Mesenchymal stem cell (in vitro differentiated cells and primary cell): Measurements from ENCODE around the gene HNRNPLL.

ENCODE experiments used
- DNase-seq: peaks from one replicate; pipeline ENCODE4 v3.0.0-alpha.2; 2013
- H2AFZ ChIP-seq: one replicate; pipeline ENCODE4 v1.6.1; 2013; ENCODE audit warnings: low read depth, mild to moderate bottlenecking, control low read depth, inconsistent platforms, low read length, moderate library complexity
- H2AK5ac ChIP-seq: 2 replicates; pipeline ENCODE4 v1.6.1; 2013; ENCODE audit warnings: low read length, moderate library complexity, mild to moderate bottlenecking, inconsistent platforms; ENCODE audit not compliant: severe bottlenecking
- H2BK120ac ChIP-seq: one replicate; pipeline ENCODE4 v1.6.1; 2013; ENCODE audit warnings: low read depth, mild to moderate bottlenecking, inconsistent platforms, low read length, moderate library complexity
- H2BK12ac ChIP-seq, 2 experiments: one replicate each; pipeline ENCODE4 v1.6.1; 2013; ENCODE audit warnings: inconsistent platforms in 2 of 2, low read length in 2 of 2, mild to moderate bottlenecking in 2 of 2, moderate library complexity in 2 of 2, control low read depth in 1 of 2
- H2BK15ac ChIP-seq: one replicate; pipeline ENCODE4 v1.6.1; 2013; ENCODE audit warnings: mild to moderate bottlenecking, low read depth, inconsistent platforms; ENCODE audit not compliant: poor library complexity, severe bottlenecking
- H2BK5ac ChIP-seq: 2 replicates; pipeline ENCODE4 v1.6.1; 2013; ENCODE audit warnings: low read depth, mild to moderate bottlenecking, low read length, control low read depth, inconsistent platforms; ENCODE audit not compliant: poor library complexity, severe bottlenecking
- H3K14ac ChIP-seq, 2 experiments: one replicate each; pipeline ENCODE4 v1.6.1; 2013; ENCODE audit warnings: inconsistent platforms in 2 of 2, low read length in 2 of 2, control low read depth in 1 of 2, mild to moderate bottlenecking in 1 of 2, moderate library complexity in 1 of 2
- H3K18ac ChIP-seq, 2 experiments: one replicate each; pipeline ENCODE4 v1.6.1; 2013; ENCODE audit warnings: inconsistent platforms in 2 of 2, low read length in 2 of 2, control low read depth in 1 of 2, low read depth in 1 of 2, mild to moderate bottlenecking in 1 of 2
- H3K23ac ChIP-seq, 2 experiments: one replicate each; pipeline ENCODE4 v1.6.1; 2013; ENCODE audit warnings: inconsistent platforms in 2 of 2, low read length in 2 of 2, mild to moderate bottlenecking in 2 of 2, moderate library complexity in 2 of 2, control low read depth in 1 of 2
- H3K27ac ChIP-seq: 2 replicates; pipeline ENCODE4 v1.5.1; 2013; ENCODE audit warnings: mild to moderate bottlenecking, moderate library complexity, low read length, control low read depth, inconsistent platforms; ENCODE audit not compliant: poor library complexity, severe bottlenecking
- H3K27me3 ChIP-seq, 2 experiments: 2 replicates each; pipeline versions ENCODE4 v1.6.1 to v1.7.0; 2013; ENCODE audit warnings: low read length in 2 of 2, mild to moderate bottlenecking in 2 of 2, moderate library complexity in 2 of 2, control low read depth in 1 of 2, inconsistent platforms in 1 of 2; ENCODE audit not compliant: control insufficient read depth in 1 of 2, insufficient read depth in 1 of 2
- H3K36me3 ChIP-seq, 2 experiments: 2 replicates each; pipeline versions ENCODE4 v1.6.1 to v1.7.0; 2013; ENCODE audit warnings: low read length in 2 of 2, control low read depth in 1 of 2, inconsistent platforms in 1 of 2, low read depth in 1 of 2, mild to moderate bottlenecking in 1 of 2; ENCODE audit not compliant: insufficient read depth in 2 of 2, control insufficient read depth in 1 of 2
- H3K4ac ChIP-seq, 2 experiments: one replicate each; pipeline ENCODE4 v1.6.1; 2013; ENCODE audit warnings: inconsistent platforms in 2 of 2, low read length in 2 of 2, mild to moderate bottlenecking in 2 of 2, moderate library complexity in 2 of 2, control low read depth in 1 of 2, low read depth in 1 of 2
- H3K4me1 ChIP-seq: 2 replicates; pipeline ENCODE4 v1.6.1; 2013; ENCODE audit warnings: low read depth, low read length, control low read depth; ENCODE audit not compliant: control insufficient read depth, insufficient read depth
- H3K4me2 ChIP-seq: 2 replicates; pipeline ENCODE4 v1.6.1; 2013; ENCODE audit warnings: low read length, mild to moderate bottlenecking, inconsistent platforms; ENCODE audit not compliant: poor library complexity, severe bottlenecking
- H3K4me3 ChIP-seq, 2 experiments: 2 replicates each; pipeline versions ENCODE4 v1.5.1 to v1.7.0; 2013; ENCODE audit warnings: low read length in 2 of 2, mild to moderate bottlenecking in 2 of 2, control low read depth in 1 of 2, low read depth in 1 of 2; ENCODE audit not compliant: insufficient read depth in 1 of 2
- H3K79me1 ChIP-seq: replicated peaks from 2 replicates; pipeline ENCODE4 v1.6.1; 2013; ENCODE audit warnings: mild to moderate bottlenecking, control low read depth, low read length, inconsistent platforms; ENCODE audit not compliant: poor library complexity, severe bottlenecking
- H3K9ac ChIP-seq: 2 replicates; pipeline ENCODE4 v1.7.0; 2013; ENCODE audit warnings: mild to moderate bottlenecking, low read length, moderate library complexity
- H3K9me3 ChIP-seq: 2 replicates; pipeline ENCODE4 v1.7.0; 2013; ENCODE audit warnings: mild to moderate bottlenecking, low read length; ENCODE audit not compliant: control insufficient read depth
- H4K8ac ChIP-seq: one replicate; pipeline ENCODE4 v1.6.1; 2013; ENCODE audit warnings: inconsistent platforms, mild to moderate bottlenecking, low read length, moderate library complexity
- H4K91ac ChIP-seq: one replicate; pipeline ENCODE4 v1.6.1; 2013; ENCODE audit warnings: mild to moderate bottlenecking, low read length, inconsistent platforms
- WGBS: methylation state at CpG from one replicate; pipeline ENCODE4 v1.1.7; 2013; ENCODE audit warnings: mixed read lengths; 5-methylcytosine and 5-hydroxymethylcytosine counted together

The HNRNPLL gene

GRCh38 chr2:38619458-38620164, 16.9 kb upstream of the HNRNPLL start:
- Histone ChIP-seq H4K91ac (no peak overlapping the region), H3K23ac (no peak overlapping the region), H3K4me2 (no peak overlapping the region), H3K14ac (no peak overlapping the region), H2BK12ac (no peak overlapping the region), H4K8ac (no peak overlapping the region), H2AFZ (no peak overlapping the region), H2BK120ac (no peak overlapping the region), H2BK5ac (no peak overlapping the region), H3K4me1 (no peaks in the 10 kb centered on the region), H3K18ac (no peak overlapping the region), H2BK15ac (no peak overlapping the region), H3K36me3 (no peaks in the 10 kb centered on the region), H3K79me1 (no peaks in the 10 kb centered on the region), H3K9me3 (no peaks in the 10 kb centered on the region), H3K4ac (no peak overlapping the region), H3K27me3 (peaks cover 0 to 9% of the 10 kb centered on the region in 2 experiments), H2AK5ac (no peak overlapping the region), H3K27ac (no peak overlapping the region), H3K4me3 (no peak overlapping the region), H3K9ac (peak overlapping the region; percentile 42)
- peak; percentile 39 for DNase-seq
- 84% methylated on average over 4 of the region's 4 CpGs for WGBS

GRCh38 chr2:38617301-38617700, 14.6 kb upstream of the HNRNPLL start:
- Histone ChIP-seq H3K4ac (no peak overlapping the region), H3K79me1 (no peaks in the 10 kb centered on the region), H4K91ac (no peak overlapping the region), H3K36me3 (no peaks in the 10 kb centered on the region), H2AFZ (no peak overlapping the region), H2AK5ac (no peak overlapping the region), H2BK5ac (no peak overlapping the region), H4K8ac (no peak overlapping the region), H2BK15ac (no peak overlapping the region), H3K18ac (no peak overlapping the region), H3K27me3 (peaks cover 0 to 9% of the 10 kb centered on the region in 2 experiments), H3K27ac (no peak overlapping the region), H3K4me3 (no peak overlapping the region), H3K4me2 (no peak overlapping the region), H3K9me3 (no peaks in the 10 kb centered on the region), H3K9ac (no peak overlapping the region), H2BK12ac (no peak overlapping the region), H3K14ac (no peak overlapping the region), H2BK120ac (no peak overlapping the region), H3K23ac (no peak overlapping the region), H3K4me1 (no peaks in the 10 kb centered on the region)
- 97% methylated on average over 2 of the region's 3 CpGs for WGBS
- no peak for DNase-seq

- H3K9me3 ChIP-seq = no peaks in the 10 kb centered on the region
- H3K18ac ChIP-seq = no peak overlapping the region
- H2BK12ac ChIP-seq = no peak overlapping the region
- no peak overlapping the region for H3K27ac ChIP-seq
- H4K91ac ChIP-seq = no peak overlapping the region
- DNase-seq = no peak
- peaks cover 3% of the 10 kb centered on the region for H3K4me1 ChIP-seq
- no peak overlapping the region for H2BK15ac ChIP-seq
- H3K23ac ChIP-seq = no peak overlapping the region
- WGBS = no CpG with 5 or more reads among the region's 1 CpG
- peaks cover 0 to 9% of the 10 kb centered on the region in 2 experiments for H3K27me3 ChIP-seq
- no peaks in the 10 kb centered on the region for H3K36me3 ChIP-seq
- H3K4me2 ChIP-seq = no peak overlapping the region
- H2BK120ac ChIP-seq = no peak overlapping the region
- H2BK5ac ChIP-seq = no peak overlapping the region
- no peak overlapping the region for H3K14ac ChIP-seq
- H3K4me3 ChIP-seq = no peak overlapping the region
- no peak overlapping the region for H3K4ac ChIP-seq
- no peak overlapping the region for H2AK5ac ChIP-seq
- no peak overlapping the region for H4K8ac ChIP-seq
- no peaks in the 10 kb centered on the region for H3K79me1 ChIP-seq
- H3K9ac ChIP-seq = no peak overlapping the region
- H2AFZ ChIP-seq = no peak overlapping the region
Measured at GRCh38 chr2:38615237-38615636, 12.5 kb upstream of the HNRNPLL start.

GRCh38 chr2:38613849-38614213, 11.1 kb upstream of the HNRNPLL start:
- no peak overlapping the region for H2BK15ac ChIP-seq
- no peak overlapping the region for H2BK120ac ChIP-seq
- peaks cover 3% of the 10 kb centered on the region for H3K4me1 ChIP-seq
- H3K27ac ChIP-seq = no peak overlapping the region
- H4K91ac ChIP-seq = no peak overlapping the region
- no peak overlapping the region for H3K18ac ChIP-seq
- no peak overlapping the region for H3K9ac ChIP-seq
- no peak overlapping the region for H2AFZ ChIP-seq
- no peak overlapping the region for H3K4ac ChIP-seq
- DNase-seq = no peak
- H3K36me3 ChIP-seq = no peaks in the 10 kb centered on the region
- H2BK12ac ChIP-seq = no peak overlapping the region
- no peak overlapping the region for H2BK5ac ChIP-seq
- no peak overlapping the region for H2AK5ac ChIP-seq
- peaks cover 0 to 9% of the 10 kb centered on the region in 2 experiments for H3K27me3 ChIP-seq
- 70% methylated on average over 3 of the region's 3 CpGs for WGBS
- H3K9me3 ChIP-seq = no peaks in the 10 kb centered on the region
- no peak overlapping the region for H3K14ac ChIP-seq
- no peak overlapping the region for H3K23ac ChIP-seq
- H4K8ac ChIP-seq = no peak overlapping the region
- H3K4me3 ChIP-seq = no peak overlapping the region
- H3K4me2 ChIP-seq = no peak overlapping the region
- no peaks in the 10 kb centered on the region for H3K79me1 ChIP-seq
